GM18519 (cell line): ENCODE results near the gene XKR8.

Experiments used
- ATAC-seq: cut with Tn5 transposase; IDR thresholded peaks from one replicate; pipeline ENCODE4 v1.9.1; 2021; ENCODE audit warnings: mild to moderate bottlenecking, moderate library complexity; ENCODE audit not compliant: unreplicated experiment, low FRiP score

The XKR8 gene

DNA sequence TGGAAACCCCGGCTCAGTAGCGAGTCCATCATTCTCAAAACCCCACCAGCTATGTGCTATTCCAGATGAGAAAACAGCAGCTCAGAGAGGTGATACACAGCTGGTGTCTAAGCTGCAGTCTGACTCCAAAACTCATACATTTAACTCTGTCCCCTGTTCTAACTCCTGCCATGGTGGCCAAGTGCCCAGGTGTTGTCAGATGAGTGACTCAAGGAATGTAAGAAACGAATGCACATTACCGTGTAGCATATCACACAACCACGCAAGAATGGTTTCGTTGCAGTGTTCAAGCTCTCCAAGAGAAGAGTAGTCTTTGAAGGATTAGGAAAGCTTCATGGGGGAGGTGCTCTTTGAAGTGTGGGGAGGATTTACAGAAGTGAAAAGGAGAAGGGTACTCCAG is 4.7 kb upstream of the XKR8 start:
- no peak for ATAC-seq

DNA sequence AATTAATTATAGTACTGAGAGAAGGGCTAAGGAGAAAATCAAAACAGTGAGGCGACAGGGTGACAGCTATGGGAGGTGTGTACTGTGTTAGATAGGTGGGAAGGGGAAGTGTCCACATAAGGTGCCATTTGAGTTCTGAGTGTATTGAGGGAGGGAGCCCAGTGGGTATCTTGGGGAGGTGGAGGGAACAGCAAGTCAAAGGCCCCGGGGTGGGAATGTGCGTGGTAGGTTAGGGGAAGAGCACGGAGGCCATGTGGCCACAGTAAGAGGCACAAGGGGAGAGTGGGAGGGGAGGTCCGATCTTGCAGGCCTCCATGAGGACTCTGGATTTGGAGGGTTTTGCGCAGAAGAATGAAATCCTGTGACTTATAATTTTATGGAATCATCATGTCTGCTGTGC is 3.0 kb upstream of the XKR8 start:
- ATAC-seq = no peak

DNA sequence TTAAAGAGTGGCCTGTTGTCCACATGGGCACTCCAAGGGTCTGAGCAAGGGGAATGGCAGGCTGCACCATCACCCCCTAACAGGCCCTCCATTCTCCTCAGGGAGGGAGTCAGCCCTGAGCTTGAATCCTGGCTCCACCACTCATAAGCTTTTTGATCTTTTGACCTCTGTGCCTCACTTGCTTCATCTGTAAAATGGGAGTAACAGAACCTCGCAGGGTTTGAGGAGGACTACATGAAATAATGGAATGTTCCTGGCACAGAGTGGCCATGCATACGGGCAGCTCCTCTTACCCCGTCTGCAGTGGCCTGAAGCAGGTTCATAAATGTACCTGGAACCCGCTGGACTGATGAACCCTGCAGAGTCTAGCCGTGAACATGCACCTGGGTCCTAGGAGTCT is 2.1 kb upstream of the XKR8 start:
- ATAC-seq = no peak

DNA sequence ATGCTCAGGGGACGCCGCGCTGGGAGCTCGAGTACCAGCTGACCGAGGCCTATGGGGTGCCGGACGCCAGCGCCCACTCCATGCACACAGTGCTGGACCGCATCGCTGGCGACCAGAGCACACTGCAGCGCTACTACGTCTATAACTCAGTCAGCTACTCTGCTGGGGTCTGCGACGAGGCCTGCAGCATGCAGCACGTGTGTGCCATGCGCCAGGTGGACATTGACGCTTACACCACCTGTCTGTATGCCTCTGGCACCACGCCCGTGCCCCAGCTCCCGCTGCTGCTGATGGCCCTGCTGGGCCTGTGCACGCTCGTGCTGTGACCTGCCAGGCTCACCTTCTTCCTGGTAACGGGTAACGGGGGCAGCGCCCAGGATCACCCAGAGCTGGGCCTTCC is 1.3 kb upstream of the XKR8 start:
- no peak for ATAC-seq

GRCh38 chr1:27960762-27961645 is 1.2 kb downstream of the XKR8 start:
- ATAC-seq = no peak

- no peak for ATAC-seq
These were observed 2.0 kb downstream of the XKR8 start for GRCh38 chr1:27961646-27962221.

GRCh38 chr1:27963393-27963792 is 3.6 kb downstream of the XKR8 start:
- no peak for ATAC-seq

DNA sequence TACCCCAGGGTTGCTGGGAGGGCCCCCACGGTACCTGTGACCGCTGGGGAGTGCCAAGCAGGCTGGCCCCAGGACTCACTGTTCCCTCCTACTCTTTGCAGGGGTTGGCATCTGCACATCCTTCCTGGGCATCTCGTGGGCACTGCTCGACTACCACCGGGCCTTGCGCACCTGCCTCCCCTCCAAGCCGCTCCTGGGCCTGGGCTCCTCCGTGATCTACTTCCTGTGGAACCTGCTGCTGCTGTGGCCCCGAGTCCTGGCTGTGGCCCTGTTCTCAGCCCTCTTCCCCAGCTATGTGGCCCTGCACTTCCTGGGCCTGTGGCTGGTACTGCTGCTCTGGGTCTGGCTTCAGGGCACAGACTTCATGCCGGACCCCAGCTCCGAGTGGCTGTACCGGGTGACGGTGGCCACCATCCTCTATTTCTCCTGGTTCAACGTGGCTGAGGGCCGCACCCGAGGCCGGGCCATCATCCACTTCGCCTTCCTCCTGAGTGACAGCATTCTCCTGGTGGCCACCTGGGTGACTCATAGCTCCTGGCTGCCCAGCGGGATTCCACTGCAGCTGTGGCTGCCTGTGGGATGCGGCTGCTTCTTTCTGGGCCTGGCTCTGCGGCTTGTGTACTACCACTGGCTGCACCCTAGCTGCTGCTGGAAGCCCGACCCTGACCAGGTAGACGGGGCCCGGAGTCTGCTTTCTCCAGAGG is 6.8 kb downstream of the XKR8 start:
- ATAC-seq = no peak

DNA sequence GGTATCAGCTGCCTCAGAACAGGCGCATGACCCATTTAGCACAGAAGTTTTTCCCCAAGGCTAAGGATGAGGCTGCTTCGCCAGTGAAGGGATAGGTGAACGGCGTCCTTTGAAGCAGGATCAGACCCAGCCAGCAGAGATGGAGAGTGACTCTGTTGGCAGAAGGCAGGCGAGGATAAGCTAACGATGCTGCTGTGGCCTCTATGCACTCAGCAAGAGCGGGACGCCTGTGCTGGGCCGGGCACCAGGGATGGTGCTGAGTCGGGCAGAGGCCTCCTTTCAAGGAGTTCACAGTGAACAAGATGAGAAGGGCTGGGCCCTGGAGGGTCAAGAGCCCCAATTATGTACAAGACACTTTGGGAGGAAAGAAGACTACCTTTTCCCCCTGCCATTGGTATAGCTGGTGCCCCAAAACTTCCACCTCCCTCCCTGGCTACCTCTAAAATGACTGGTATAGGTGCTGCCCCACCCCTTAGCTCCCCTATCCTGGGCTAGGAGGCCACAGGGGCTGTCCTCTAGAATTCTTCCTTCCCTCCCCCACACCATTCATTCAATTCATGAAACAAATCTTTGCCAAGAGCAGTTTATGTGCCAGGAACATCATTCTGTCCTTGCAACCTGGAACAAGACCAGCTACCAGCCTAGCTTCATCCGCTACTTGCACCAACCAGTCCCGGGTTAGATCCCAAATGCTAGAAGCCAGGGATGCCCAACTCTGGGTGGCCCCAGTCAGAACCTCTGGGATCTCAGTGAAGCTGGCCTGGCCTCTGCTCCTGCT is 7.5 kb downstream of the XKR8 start:
- no peak for ATAC-seq

DNA sequence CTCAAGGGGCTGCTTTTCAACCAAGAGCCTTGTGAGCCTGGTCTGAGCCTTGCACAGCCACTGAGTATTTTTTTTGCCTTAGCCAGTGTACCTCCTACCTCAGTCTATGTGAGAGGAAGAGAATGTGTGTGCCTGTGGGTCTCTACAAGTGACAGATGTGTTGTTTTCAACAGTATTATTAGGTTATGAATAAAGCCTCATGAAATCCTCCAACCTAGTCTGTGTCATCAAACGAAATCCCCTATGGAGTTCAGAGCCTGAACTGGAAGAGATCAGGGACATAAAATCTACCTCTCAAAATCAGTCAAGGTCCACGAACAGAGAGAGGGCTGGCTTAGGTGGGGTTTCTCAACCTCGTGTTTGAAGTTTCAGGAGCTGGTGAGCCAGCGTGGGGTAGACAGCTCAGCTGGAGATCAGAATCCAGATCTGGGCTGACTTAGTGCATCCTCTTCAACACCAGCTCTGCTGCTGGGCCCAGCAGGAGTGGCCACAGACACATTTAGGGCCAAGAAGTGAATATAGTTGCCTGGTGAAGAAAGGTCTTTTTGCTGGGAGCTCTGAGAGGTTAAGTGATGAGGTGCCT is 8.2 kb downstream of the XKR8 start:
- no peak for ATAC-seq

DNA sequence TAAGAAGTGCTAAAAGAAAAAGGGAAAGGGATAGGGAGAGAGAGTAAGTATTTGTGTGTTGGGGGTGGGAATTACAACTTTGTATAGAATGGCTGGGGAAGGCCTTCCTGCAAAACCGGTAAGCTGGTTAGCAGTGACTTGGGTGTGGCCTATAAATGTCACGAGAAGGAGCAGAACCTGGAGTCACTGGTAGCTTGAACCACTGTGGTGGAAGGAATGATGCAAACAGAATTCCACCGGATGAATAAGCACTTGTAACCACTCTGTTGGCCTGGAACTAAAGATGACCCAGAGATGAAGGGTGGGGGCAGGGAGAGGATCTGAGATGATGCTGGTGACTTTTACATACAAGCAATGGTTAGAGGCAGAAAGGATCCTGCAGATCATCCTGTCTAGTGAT is 8.9 kb downstream of the XKR8 start:
- ATAC-seq = no peak

- no peak for ATAC-seq
These were observed 10.6 kb downstream of the XKR8 start for GRCh38 chr1:27970401-27970800.

DNA sequence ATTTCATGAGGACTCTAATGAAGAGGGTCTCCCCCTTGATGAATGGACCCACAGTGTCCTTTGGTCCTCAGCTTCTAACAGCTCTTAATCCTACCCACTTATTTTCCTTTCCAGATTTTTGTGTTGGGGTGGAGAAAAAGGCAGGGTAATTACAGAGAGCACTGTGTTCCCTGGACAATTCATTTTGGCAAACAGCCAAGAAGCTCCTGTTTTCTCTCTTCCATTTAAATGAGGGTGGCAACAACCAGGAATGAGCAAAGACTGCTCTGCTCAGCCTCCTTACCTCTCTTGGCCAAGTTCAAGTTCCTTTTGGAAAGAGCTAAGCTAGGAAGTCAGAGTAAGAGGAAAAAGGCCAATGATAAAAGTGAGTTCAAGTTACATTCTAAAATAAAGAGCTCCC is 11.9 kb downstream of the XKR8 start:
- no peak for ATAC-seq

GRCh38 chr1:27972141-27972540 is 12.4 kb downstream of the XKR8 start:
- ATAC-seq = no peak

- ATAC-seq = no peak
These were observed 14.1 kb downstream of the XKR8 start for GRCh38 chr1:27973771-27974416.

DNA sequence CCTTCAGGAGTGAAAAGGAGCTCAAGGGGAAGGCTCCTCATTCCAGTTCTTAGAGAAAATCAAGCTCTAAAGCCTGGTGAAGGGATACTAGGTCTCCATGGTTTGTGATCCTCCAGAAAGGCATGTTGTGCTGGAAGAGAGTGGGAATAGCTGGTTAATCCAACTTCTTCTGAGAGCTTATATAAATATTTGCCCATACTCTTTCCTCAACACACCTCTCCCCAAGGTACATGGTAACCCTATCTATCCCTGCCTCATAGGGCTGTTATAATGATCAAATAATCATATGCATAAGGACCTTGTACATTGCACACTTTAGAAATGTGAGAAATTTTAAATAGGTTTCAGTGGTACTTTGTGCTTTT is 14.6 kb downstream of the XKR8 start:
- no peak for ATAC-seq

- ATAC-seq = no peak
These were observed 19.5 kb downstream of the XKR8 start for GRCh38 chr1:27979151-27979858.

DNA sequence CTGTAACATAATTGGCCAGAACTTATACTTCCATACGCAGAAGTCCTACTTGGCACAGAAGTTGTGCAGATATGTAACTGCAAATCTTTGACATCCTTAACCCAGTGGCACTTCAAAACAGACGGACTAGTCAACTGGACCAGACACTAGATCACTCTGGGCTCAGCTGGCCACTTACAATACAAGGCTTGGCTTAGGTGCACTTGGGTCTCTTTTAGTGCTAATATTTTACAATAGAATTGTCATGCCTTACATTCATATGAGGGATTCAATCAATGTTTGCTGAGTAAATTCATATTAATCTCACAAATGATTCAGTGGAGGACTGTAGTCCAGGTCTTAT is 20.1 kb downstream of the XKR8 start:
- ATAC-seq = no peak

GRCh38 chr1:27980216-27980845 is 20.6 kb downstream of the XKR8 start:
- no peak for ATAC-seq
